GM12891 (cell line): Measurements from ENCODE around the gene COPS7B.

ENCODE experiments used
- POLR2A ChIP-seq: IDR thresholded peaks from 2 replicates; pipeline ENCODE4 v1.6.1; 2011; ENCODE audit warnings: low read depth, low read length, control low read depth
- POLR2AphosphoS5 ChIP-seq: IDR thresholded peaks from 2 replicates; pipeline ENCODE4 v1.6.1; 2011; ENCODE audit warnings: low read depth, low read length, control low read depth
- TAF1 ChIP-seq: IDR thresholded peaks from 2 replicates; pipeline ENCODE4 v1.6.1; 2011; ENCODE audit warnings: low read depth, low read length, control low read depth

DNA sequence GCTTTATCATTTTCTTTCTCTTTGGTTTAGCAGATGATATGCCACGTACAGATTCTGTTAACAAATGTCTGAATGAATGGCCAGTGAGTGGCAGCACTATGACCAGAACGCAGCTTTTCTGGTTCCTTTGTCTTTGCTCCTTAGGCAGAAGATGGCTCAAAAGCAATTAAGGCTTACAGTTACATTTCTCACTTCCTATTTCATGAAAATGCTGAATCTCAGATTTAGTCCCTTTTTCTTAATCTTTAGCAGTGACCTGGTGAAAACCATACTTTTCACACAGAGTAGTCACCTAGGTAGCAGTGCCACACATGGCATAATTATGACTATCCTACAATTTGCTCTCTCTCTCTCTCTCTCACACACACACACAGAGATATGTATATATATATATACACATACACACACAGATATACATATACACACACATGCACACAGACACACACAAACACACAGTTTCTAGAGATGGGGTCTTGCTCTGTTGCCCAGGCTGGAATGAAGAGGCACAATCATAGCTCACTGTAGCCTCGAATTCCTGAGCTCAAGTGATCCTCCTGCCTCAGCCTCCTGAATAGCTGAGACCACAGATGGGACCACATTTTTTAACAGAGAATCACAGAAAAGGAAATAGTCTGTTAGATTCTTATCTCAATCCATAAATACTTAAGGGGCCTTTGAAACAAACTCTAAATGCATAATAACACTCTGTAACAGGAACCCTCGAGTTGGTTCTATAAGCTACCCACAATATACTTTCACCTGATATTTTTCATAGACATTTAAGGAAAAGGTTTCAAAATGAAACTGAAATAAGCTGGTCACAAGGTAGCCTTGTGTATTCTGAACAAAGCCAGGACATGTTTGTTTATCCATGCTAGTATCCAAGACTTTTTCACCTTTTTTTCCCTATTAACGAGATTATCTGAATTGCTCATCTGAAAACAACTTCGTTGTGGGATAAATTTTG, 16.8 kb upstream of the COPS7B start:
- no peak for TF ChIP-seq TAF1
- TF ChIP-seq POLR2A = no peak
- TF ChIP-seq POLR2AphosphoS5 = no peak
